Upper lobe of left lung (tissue), 4 donors: ENCODE measurements around the gene CEP164.

Source experiments
- CTCF ChIP-seq, 6 experiments: fragments of 450-650 bp in 4 of 6; fragments of 200-600 bp in 2 of 6; sonication (generic) in 2 of 6; IDR thresholded peaks; one replicate each; pipeline ENCODE4 v1.5.1; 2016 to 2019; ENCODE audit warnings: antibody characterized with exemption in 6 of 6
- EP300 ChIP-seq, 4 donors: sonication (generic); formaldehyde crosslinking; IDR thresholded peaks; one replicate each; pipeline ENCODE4 v1.5.1; 2017; ENCODE audit warnings: antibody characterized with exemption in 4 of 4, control low read depth in 2 of 4
- POLR2A ChIP-seq, 4 donors: fragments of 450-650 bp; IDR thresholded peaks; one replicate each; pipeline ENCODE4 v1.5.1; 2016 to 2017; ENCODE audit warnings: antibody characterized with exemption in 4 of 4, mild to moderate bottlenecking in 2 of 4
- POLR2AphosphoS5 ChIP-seq, 2 donors: sonication (generic); formaldehyde crosslinking; IDR thresholded peaks; one replicate each; pipeline ENCODE4 v1.5.1; 2017; ENCODE audit warnings: antibody characterized with exemption in 2 of 2

GRCh38 chr11:117319214-117319840 lies 8.3 kb upstream of the CEP164 start:
- no peak for TF ChIP-seq CTCF (IDR thresholded peaks at IDR 0.05)
- TF ChIP-seq POLR2A (IDR thresholded peaks at IDR 0.05): no peak
- TF ChIP-seq EP300 (IDR thresholded peaks at IDR 0.05): no peak
- no peak for TF ChIP-seq POLR2AphosphoS5 (IDR thresholded peaks at IDR 0.05)
